ENCODE results near the gene DLX3. TPM values are rescaled to one million over a fixed set of nuclear protein-coding genes. Genes with fewer than 3 reads are reported as not detected.

Gene DLX3
- total RNA-seq, 1 donor from 2014 or later, result 0.48 TPM

DNA sequence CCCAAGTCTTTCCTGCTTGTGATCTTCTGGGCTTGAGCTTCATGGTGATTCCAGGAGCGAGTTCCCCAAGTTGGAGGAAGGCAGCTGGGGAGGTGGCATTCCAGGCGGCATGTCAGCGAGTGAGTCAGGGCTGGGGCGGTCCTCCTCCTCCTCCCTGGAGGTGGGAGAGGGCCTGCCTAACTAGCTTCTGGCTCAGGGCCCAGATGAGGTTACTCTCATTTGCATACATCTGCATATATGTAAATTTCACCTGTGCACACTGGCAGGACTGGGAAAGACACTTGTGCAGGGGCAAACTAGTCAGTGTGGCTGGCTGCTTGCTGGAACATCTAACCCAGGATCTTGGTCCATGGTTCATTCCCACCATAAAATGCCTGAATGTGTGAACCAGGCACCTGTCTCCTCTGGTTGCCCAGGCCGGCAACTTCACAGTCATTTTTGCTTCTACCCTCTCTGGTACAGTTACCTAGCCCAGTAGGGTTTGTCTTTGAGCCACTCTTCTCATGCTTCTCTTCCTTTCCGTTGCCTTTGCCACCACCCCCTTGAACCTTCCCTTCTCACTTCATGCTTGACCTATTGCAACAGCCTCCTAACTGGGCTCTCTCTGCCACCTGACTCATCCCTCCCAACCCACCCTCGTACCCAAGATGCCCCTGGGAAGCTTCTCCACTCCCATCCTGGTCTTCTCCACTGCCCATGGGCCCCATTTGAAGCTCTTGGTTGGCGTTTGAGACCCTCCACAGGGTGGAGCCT lies 35.7 kb downstream of the DLX3 start:
- DNase-seq (ENCODE audit: low spot score), result no peak

DNA sequence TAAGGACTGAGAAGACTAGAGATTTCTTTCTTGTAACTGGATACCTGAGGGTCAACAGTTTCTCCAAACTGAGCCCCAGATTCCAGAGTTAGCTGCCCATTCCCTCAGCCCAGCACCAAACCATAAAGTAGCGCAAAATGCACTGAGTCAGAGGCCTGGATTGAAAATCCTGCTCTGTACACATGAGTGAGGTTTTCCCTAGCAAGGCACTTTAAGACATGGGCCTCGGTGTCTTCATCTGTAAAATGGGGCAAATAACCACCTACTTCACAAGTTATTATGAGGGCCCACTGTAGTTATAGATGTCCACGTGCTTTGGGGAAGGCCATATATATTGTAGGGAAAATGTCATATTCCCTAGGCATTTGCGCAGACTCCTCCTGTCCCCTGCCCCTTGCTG lies 36.3 kb downstream of the DLX3 start:
- no peak for DNase-seq (ENCODE audit: low spot score)

DNA sequence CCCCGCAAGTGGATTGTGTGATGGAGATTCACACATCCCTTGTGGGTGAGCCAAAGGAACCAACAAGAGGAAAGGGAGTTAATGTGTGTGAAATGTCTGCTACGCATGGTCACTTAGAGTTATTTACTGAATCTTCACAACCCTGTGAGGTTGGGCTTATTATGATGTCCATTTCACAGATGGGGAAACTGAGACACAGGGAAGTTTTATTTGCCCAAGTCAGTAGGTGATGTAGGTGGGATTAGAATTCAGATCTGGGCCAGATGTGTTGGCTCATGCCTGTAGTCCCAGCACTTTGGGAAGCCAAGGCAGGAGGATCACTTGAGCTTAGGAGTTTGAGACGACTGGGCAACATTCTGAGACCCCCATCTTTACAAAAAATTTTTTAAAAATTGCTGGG lies 37.7 kb downstream of the DLX3 start:
- DNase-seq (ENCODE audit: low spot score), result no peak

DNA sequence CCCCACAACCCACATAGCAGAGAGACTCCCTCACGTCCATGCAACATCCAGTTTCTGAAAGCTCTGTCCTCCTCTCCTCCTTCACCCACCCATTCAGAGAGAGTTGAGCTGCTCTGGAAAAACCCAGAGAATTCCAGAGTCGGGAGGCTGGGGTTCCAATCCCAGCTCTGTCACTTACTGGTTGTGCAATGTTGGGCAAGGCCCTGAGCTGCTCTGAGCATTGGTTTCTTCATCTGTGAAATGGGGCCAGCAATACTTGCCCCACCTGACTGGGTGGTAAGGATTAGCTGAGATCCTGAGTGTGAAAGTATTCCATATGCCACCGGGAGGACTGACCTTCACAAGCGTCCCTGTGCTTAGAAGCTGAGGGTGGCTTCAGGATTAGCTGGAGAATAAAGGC lies 38.2 kb downstream of the DLX3 start:
- no peak for DNase-seq (ENCODE audit: low spot score)

DNA sequence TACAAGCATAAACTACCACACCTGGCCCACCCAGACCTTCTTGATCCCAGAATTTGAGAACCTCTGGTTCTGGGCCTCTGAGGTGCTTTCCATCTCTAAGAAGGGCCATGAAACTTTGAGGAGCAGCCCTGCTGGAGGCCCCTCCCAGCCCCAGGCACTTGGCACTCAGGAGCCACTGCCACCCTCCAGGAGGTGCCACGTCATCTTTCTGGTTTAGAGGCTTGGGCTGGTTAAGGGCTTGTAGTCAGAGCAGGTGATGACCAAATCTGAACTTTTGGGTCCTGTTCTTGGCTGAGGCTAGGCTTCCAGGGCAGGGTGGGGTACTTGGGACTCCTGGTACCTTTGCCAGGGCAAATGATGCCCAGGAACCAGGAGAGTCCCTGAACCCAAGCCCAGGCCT lies 39.9 kb downstream of the DLX3 start:
- DNase-seq (ENCODE audit: low spot score), result no peak

DNA sequence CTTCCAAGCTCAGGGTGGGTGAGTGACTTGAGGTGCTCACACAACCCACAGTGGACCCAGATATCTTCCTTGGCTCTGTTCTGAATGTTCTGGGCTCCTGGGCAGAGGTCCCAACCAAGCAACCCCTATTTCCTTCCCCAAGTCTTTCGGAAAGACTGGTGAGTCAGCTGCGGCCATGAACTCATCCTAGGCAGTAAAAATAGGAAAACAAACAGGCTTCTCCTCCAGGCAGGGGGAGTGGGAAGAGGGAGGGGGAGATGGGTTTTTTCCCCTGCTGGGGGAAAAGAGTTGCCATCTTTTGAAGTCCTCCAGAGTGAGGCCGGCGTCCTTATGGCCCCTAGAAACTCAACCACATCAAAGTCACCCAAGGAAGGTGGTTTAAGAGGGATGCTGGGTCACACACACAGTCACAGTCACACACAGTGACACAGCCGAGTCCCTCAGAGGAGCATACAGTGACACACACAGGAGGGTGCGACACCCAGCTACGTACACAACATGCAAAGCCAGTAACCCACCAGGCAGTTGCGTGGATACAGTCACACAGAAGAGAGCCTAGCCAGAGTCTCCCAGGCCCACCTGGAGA lies 42.0 kb downstream of the DLX3 start:
- no peak for DNase-seq (ENCODE audit: low spot score)

DNA sequence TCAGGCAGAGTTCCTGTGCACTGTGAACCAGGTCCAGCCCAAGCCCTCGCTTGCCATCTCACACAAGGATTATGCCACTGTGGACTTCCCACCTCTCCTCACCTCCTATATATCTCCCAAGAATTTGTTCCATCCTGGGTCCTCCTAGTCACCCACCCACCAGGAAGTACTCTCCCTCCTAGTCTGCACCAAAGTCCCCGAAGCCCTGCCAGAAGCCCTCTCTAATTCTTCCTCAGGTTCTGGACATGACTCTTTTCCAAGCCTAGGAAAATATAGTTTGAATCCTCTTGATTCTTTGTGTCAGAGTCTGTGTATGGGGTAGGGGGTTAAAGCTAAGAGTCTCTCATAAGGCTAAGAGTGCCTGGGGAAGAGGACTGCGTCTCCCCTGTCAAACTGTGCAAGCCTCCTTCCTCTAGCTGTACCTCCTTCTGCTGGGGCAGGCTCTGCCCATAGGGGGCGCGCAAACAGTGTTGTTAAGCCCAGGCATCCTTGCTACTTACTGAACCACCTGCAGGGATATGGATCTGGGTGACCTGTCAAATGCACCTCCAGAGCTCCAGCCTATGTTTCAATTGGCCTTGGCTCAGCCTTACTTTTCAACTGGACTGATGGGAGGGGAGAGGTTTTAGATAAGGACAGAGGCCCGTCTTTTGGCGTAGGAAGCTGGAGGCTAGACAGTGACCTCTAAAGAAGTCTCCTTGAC lies 42.7 kb downstream of the DLX3 start:
- DNase-seq (ENCODE audit: low spot score), result no peak

DNA sequence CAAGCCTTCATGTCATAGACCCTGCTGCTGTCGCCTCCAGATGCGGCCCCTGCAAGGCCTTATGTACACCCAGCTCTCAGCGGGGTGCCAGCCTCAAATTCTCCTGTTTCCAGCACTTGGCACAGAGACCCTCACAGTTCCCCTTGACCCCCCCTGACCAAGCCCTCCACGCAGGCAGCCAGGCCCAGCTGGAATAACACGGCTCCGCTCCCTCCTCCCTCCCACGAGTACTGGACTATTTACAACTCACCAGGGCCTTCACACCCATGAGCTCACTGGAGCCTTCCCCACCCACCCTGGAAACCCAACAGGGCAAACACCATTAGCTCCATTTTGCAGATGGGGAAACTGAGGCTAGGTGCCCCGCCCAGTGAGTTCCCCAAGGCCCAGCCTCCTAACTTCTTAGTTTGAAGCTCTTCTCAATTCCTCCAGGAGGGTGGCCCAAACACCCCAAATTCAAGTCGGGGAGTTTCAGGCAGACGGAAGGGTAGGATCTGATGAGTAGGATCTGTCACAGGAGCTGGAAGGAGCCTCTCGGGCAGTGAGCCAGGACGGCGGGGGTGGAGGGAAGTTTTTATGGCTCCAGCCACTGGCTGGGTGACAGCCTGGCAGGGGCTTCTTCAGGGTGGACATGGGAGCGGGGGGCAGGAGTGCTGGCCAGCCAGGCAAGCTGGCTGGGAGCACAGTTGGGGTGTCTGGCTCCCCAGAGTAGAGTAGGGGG lies 43.5 kb downstream of the DLX3 start:
- no peak for DNase-seq (ENCODE audit: low spot score)

DNA sequence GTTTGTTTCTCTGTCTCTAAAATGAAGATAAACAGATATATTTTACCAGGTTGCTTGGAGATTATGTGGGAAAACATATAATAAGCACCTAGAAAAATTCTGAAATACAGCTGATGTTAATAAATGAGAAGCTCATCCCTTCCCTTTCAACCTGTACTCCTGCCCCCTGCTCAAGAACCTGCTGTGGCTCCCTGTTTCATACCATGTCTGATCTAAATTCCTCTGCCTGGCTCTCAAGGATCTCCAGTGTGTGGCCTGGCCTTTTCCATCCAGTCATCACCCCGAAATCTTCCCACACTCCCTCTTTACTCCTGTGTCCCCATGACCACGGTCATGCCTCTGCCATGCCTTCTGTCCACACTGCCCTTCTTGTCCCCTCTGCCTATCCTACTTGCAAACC lies 45.4 kb downstream of the DLX3 start:
- DNase-seq (ENCODE audit: low spot score), result no peak

DNA sequence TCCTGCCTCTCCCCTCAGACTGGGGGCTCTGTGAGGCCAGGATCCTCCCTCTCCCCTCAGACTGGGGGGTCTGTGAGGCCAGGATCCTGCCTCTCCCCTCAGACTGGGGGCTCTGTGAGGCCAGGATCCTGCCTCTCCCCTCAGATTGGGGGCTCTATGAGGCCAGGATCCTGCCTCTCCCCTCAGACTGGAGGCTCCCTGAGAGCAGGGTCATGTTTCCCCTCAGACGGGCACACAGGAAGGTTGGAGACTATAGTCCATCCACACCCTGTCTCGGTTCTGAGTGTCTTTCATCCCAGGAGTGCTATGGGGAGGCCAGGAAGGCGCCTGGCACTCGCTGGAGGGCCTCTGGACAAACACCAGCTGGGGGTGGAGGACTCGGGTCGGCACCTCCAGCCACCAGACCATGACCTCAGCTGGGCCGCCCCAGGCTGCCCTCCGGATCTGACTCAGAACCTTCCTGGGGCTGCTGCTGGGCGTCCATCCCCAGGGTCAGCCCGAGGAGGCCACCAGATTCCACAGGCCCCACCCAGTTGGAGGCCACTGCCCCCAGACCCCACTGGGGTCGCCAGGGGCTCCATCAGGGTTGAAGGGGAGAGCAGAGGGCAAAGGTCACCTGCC lies 48.0 kb downstream of the DLX3 start:
- no peak for DNase-seq (ENCODE audit: low spot score)

DNA sequence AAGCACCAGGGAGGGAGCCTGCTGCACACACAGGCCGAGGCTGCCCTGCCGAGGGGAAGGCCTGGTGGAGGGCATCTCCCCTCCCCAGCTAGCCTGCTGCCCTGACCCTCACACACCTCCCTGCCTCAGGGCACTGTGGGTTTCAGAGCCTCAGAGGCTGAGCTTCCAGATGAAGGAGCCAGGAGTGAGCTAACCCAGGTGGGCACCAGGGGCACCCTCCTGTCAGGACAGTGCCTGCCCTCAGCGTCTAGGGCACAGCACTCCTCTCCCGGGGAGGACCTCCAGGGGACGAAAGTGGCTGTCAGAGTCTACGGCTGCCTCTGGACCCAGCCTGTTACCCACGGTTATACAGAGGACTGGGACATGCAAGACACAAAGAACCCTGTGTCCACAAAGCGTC lies 48.8 kb downstream of the DLX3 start:
- DNase-seq (ENCODE audit: low spot score), result no peak

DNA sequence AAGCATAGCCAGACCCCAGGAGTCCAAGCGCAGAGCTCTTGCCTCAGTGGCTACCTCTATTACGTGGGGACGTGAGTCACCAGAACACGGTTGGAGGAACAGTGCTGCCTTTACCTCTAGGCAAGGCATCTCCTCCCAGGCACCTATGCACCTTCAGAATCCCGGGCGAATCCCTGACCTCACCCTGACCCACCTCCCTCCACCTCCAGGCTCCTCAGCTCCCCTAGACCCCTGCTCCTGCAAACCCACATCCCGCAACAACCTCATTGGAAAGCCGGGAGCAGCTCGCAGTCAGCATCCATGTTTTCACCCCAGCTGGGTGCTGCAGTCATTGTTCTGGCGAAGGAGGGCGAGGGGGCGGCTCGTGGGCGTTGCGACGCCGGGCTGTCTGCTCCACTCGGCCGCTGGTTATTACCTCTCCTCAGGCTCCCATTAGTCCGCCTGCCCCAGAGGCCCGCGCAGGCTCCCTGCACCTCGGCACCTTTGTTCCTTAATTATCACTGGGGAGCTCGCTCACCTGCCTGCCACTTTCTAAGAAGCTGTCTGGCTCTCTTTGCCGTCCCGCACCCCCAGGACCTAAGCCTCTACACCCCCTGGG lies 50.7 kb downstream of the DLX3 start:
- DNase-seq (ENCODE audit: low spot score), result no peak

DNA sequence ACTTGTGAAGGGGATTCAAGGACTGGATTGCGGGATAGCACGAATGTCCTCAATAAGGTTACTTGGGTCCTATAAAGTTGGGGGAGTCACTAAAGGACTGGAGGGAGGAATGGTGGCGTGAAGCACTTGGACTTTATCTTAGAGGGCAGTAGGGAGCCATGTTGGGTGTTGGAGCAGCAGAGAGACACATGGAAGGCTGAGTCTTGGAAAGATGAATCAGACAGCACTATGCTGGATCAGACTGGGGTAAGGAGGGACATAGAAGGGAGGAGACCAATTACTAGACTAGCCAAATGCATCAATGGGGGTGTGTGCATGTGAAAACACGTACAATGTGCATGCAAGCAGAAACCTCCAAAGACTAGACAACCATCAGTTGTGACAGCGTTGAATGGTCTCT lies 52.1 kb downstream of the DLX3 start:
- no peak for DNase-seq (ENCODE audit: low spot score)

DNA sequence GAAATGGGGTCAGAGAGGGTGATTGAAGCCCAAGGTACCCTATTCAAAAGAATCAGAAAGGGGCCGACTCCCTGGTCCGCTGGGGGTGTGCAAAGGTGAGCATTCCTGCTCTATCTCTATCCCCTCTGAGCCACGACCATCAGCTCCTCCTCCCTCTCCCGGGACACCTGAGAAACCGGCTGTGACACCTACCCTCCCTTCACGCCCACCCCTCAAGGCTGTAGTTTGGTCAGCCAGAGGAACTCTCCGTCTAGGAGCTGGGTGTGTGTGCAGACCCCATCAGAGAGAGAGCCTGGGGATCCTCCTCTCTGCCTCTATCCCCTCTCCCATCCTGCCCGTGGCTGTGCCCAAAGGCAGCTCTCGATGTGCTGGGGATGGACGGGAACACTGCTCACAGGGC lies 53.6 kb downstream of the DLX3 start:
- DNase-seq (ENCODE audit: low spot score), result no peak

Other genes with a start within 250 kb of the DLX3 start
- gene FAM117A, start 231.1 kb downstream of the DLX3 start, total RNA-seq, result 5.9 TPM
- 34.9 TPM for gene KAT7, start 206.5 kb downstream of the DLX3 start, total RNA-seq
- not detected for gene TAC4, start 147.2 kb downstream of the DLX3 start, total RNA-seq
- 0.55 TPM for gene DLX4, start 26.0 kb downstream of the DLX3 start, total RNA-seq
- gene ITGA3, start 60.9 kb upstream of the DLX3 start, total RNA-seq, result 14.4 TPM
- 41.9 TPM for gene PDK2, start 100.1 kb upstream of the DLX3 start, total RNA-seq
- gene SAMD14, start 134.9 kb upstream of the DLX3 start, total RNA-seq, result 1.4 TPM
- gene PPP1R9B, start 155.5 kb upstream of the DLX3 start, total RNA-seq, result 56.5 TPM
- 0.32 TPM for gene SGCA, start 170.8 kb upstream of the DLX3 start, total RNA-seq
- gene COL1A1, start 206.4 kb upstream of the DLX3 start, total RNA-seq, result 309 TPM